Measurements from ENCODE around the gene TPRN. TPM values are rescaled to one million over a fixed set of nuclear protein-coding genes. Genes with fewer than 3 reads are reported as not detected.
A peak's percentile ranks its signal among the peaks of the same experiment; 100 is the strongest.

TPRN gene
- total RNA-seq, 1 experiment from 2014 or later, result 43.1 TPM

- Mint-ChIP-seq H3K27me3 (ENCODE audit: low read depth) (peaks cover 4% of the 10 kb centered on the region), H3K27ac (peak overlapping the region; percentile 70), H3K4me1 (peaks cover 31% of the 10 kb centered on the region), H3K9me3 (no peaks in the 10 kb centered on the region), H3K4me3 (peak overlapping the region; percentile 81), H3K36me3 (peaks cover 20% of the 10 kb centered on the region)
- ATAC-seq (no peak), DNase-seq (ENCODE audit: low spot score) (no peak)
- POLR2A ChIA-PET, result interaction anchor here (0.5 to 2.1 kb wide), 3 partner anchors 10 to 43 kb away, joined by 3 to 9 read pairs (median 4); no protein-coding TSS in a partner anchor
- CTCF ChIA-PET, result interaction anchor here (0.6 to 2.3 kb wide), 15 partner anchors 9 to 214 kb away, joined by 3 to 12 read pairs (median 4); partner anchors contain the start of genes NELFB, RNF224, SAPCD2 and TOR4A
- TF ChIP-seq ZNF232 (CRISPR knock-in tag; IDR thresholded peaks at IDR 0.05) (no peak), NR1H2 (CRISPR knock-in tag; IDR thresholded peaks at IDR 0.05) (no peak; the same call in 1 of the 2 replicates), E2F1 (CRISPR knock-in tag; IDR thresholded peaks at IDR 0.05) (no peak), RELA (CRISPR knock-in tag; IDR thresholded peaks at IDR 0.05; ENCODE audit: borderline replicate concordance) (no peak), USF2 (CRISPR knock-in tag; IDR thresholded peaks at IDR 0.05) (peak; percentile 64), ZNF671 (CRISPR knock-in tag; IDR thresholded peaks at IDR 0.05) (peak; percentile 17; the same call in 1 of the 2 replicates), HMGA2 (CRISPR knock-in tag; IDR thresholded peaks at IDR 0.05) (no peak), ZNF219 (CRISPR knock-in tag; IDR thresholded peaks at IDR 0.05; ENCODE audit: borderline replicate concordance) (no peak), ESRRA (CRISPR knock-in tag; IDR thresholded peaks at IDR 0.05; ENCODE audit: borderline replicate concordance) (no peak), ETV6 (CRISPR knock-in tag; IDR thresholded peaks at IDR 0.05) (0 out of 2 replicates have a peak, but pooled peaks have one; percentile 36), ZNF416 (CRISPR knock-in tag; IDR thresholded peaks at IDR 0.05) (peak; percentile 40; the same call in 1 of the 2 replicates), ZNF317 (CRISPR knock-in tag; IDR thresholded peaks at IDR 0.05; ENCODE audit: borderline replicate concordance, low read depth) (no peak), RORB (CRISPR knock-in tag; IDR thresholded peaks at IDR 0.05) (no peak), TEAD4 (CRISPR knock-in tag; IDR thresholded peaks at IDR 0.05) (no peak), NR3C1 (CRISPR knock-in tag; conservative IDR thresholded peaks at IDR 0.05; ENCODE audit: low read depth) (no peak), ZNF281 (CRISPR knock-in tag; IDR thresholded peaks at IDR 0.05) (no peak), NFATC4 (CRISPR knock-in tag; IDR thresholded peaks at IDR 0.05) (0 out of 2 replicates have a peak, but pooled peaks have one; percentile 53), IRF1 (CRISPR knock-in tag; IDR thresholded peaks at IDR 0.05) (peak; percentile 40; the same call in 1 of the 2 replicates), ZNF121 (CRISPR knock-in tag; IDR thresholded peaks at IDR 0.05) (0 out of 2 replicates have a peak, but pooled peaks have one; percentile 4), TEAD1 (CRISPR knock-in tag; IDR thresholded peaks at IDR 0.05) (peak; percentile 49; the same call in 1 of the 2 replicates), CREB1 (CRISPR knock-in tag; IDR thresholded peaks at IDR 0.05) (no peak)
- TF ChIP-seq, protein P1, sequence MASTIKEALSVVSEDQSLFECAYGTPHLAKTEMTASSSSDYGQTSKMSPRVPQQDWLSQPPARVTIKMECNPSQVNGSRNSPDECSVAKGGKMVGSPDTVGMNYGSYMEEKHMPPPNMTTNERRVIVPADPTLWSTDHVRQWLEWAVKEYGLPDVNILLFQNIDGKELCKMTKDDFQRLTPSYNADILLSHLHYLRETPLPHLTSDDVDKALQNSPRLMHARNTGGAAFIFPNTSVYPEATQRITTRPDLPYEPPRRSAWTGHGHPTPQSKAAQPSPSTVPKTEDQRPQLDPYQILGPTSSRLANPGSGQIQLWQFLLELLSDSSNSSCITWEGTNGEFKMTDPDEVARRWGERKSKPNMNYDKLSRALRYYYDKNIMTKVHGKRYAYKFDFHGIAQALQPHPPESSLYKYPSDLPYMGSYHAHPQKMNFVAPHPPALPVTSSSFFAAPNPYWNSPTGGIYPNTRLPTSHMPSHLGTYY (CRISPR knock-in tag; IDR thresholded peaks at IDR 0.05), result 0 out of 2 replicates have a peak, but pooled peaks have one; percentile 53
- TF ChIP-seq, protein P2, sequence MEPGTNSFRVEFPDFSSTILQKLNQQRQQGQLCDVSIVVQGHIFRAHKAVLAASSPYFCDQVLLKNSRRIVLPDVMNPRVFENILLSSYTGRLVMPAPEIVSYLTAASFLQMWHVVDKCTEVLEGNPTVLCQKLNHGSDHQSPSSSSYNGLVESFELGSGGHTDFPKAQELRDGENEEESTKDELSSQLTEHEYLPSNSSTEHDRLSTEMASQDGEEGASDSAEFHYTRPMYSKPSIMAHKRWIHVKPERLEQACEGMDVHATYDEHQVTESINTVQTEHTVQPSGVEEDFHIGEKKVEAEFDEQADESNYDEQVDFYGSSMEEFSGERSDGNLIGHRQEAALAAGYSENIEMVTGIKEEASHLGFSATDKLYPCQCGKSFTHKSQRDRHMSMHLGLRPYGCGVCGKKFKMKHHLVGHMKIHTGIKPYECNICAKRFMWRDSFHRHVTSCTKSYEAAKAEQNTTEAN (CRISPR knock-in tag; IDR thresholded peaks at IDR 0.05), result 0 out of 2 replicates have a peak, but pooled peaks have one; percentile 47
- TF ChIP-seq, protein P3, sequence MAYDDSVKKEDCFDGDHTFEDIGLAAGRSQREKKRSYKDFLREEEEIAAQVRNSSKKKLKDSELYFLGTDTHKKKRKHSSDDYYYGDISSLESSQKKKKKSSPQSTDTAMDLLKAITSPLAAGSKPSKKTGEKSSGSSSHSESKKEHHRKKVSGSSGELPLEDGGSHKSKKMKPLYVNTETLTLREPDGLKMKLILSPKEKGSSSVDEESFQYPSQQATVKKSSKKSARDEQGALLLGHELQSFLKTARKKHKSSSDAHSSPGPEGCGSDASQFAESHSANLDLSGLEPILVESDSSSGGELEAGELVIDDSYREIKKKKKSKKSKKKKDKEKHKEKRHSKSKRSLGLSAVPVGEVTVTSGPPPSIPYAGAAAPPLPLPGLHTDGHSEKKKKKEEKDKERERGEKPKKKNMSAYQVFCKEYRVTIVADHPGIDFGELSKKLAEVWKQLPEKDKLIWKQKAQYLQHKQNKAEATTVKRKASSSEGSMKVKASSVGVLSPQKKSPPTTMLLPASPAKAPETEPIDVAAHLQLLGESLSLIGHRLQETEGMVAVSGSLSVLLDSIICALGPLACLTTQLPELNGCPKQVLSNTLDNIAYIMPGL (CRISPR knock-in tag; IDR thresholded peaks at IDR 0.05), result no peak
- TF ChIP-seq, protein P4, sequence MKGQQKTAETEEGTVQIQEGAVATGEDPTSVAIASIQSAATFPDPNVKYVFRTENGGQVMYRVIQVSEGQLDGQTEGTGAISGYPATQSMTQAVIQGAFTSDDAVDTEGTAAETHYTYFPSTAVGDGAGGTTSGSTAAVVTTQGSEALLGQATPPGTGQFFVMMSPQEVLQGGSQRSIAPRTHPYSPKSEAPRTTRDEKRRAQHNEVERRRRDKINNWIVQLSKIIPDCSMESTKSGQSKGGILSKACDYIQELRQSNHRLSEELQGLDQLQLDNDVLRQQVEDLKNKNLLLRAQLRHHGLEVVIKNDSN (CRISPR knock-in tag; IDR thresholded peaks at IDR 0.05), result peak; percentile 64; the same call in 1 of the 2 replicates
Observed at GRCh38 chr9:137243626-137244485, 43.3 kb upstream of the TPRN start.

Measured in WTC11 (cell line).